GM18508 (cell line): ENCODE data around the gene ATN1.
"Not testable (repeated sequence)": the region's sequence is repeated elsewhere in the genome, so short reads cannot be mapped to it uniquely, and the experiment has no call there.

Source experiments
- ATAC-seq: cut with Tn5 transposase; IDR thresholded peaks from one replicate; pipeline ENCODE4 v1.9.1; 2021; ENCODE audit warnings: moderate number of reproducible peaks; ENCODE audit not compliant: insufficient read depth, unreplicated experiment

The ATN1 gene

GRCh38 chr12:6904280-6905276 is 23.2 kb upstream of the ATN1 start, which contains the start of gene LRRC23:
Gene LRRC23 (plus strand): TSS chr12:6904822. CDS start chr12:6905634, 812 bp downstream.
- peak; percentile 74 for ATAC-seq

DNA sequence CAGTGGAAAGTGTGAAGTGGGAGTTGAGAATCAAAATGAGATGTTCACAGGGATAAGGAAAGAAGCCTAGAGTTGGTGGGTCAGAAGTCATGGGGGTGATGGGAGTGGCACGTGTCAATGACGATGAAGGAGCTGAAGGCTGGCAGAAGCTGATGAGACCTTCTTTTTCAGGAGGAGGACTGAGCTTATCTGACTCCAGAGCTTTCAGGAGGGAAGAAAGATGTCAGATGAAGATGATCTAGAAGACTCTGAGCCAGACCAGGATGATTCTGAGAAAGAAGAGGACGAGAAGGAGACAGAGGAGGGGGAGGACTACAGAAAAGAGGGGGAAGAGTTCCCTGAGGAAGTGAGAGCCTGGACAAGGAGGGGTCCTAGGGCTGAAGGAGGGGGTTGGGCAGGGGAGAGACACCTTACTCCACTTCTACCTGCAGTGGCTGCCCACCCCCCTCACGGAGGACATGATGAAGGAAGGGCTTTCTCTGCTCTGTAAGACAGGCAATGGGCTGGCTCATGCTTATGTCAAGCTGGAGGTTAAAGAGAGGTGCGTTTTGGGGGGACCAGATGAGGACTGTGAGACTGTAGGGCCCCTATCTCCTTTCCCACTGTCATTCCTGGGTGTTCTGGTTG is 22.2 kb upstream of the ATN1 start:
- ATAC-seq, result no peak

- ATAC-seq, result not testable (repeated sequence)
Measured at GRCh38 chr12:6908141-6908540, 19.6 kb upstream of the ATN1 start.

DNA sequence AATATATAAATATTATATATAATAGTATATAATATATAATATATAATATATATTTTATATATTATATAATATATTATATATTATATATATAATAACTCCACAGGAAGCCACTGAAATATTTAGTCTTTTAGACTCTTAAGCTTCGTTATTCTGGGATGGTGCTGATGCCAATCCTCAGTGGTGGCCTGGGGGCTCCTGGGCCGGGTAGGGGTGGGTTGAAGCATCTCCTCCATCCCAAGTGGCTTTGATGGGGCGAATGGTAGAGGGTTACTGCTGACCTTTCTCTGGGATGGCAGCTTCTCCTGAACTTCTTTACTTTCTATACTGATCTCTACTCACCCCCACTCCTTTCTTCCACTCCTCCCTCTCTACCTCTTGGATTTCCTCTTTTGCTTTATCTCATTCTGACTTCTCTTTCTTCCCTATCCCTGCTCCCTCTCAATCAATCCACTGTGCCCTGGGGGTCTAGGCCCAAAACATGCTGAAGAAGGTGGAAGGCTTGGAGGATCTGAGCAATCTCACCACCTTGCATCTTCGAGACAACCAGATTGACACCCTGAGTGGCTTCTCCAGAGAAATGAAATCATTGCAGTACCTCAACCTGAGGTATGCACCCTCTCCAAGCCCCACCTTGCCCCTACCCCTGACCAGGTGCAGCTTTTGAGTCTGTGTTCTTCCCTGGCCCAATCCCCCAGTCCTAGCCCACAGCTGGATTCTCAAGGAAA is 18.2 kb upstream of the ATN1 start:
- no peak for ATAC-seq

DNA sequence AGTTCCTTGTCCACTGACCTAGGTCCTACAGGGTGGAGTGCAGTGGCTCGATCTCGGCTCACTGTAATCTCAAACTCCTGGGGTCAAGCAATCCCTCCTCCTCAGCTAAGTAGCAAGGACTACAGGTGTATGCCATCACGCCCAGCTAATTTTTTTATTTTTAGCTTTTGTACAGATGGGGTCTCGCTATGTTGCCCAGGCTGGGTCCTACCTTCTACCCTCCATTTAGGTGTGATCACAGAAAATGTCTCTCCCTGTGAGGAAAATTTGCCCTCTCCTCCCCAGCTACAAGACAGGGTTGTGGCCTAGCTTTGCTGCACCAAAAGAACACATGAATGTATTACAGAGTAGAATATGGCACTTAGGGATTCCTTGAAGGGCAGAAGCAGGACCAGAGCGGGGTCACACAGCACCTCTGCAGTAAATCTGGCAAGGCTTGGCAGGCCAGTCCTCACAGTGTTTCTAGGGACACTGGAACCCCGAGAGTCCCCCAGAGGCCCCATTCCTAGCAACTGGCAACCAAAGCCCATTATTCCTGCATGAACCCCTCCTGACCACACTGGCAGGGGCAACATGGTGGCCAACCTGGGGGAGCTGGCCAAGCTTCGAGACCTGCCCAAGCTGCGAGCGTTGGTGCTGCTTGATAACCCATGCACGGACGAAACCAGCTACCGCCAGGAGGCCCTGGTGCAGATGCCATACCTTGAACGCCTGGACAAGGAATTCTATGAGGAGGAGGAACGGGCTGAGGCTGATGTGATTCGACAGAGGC is 15.4 kb upstream of the ATN1 start:
- ATAC-seq, result no peak

- no peak for ATAC-seq
Measured at GRCh38 chr12:6914246-6914946, 13.4 kb upstream of the ATN1 start, which contains the start of gene ENO2. Gene ENO2 (plus strand): TSS chr12:6914580. CDS start chr12:6915833, 1,253 bp downstream.

GRCh38 chr12:6914947-6915788 is 12.6 kb upstream of the ATN1 start:
- ATAC-seq, result no peak

GRCh38 chr12:6915789-6916285 is 11.9 kb upstream of the ATN1 start:
- no peak for ATAC-seq

DNA sequence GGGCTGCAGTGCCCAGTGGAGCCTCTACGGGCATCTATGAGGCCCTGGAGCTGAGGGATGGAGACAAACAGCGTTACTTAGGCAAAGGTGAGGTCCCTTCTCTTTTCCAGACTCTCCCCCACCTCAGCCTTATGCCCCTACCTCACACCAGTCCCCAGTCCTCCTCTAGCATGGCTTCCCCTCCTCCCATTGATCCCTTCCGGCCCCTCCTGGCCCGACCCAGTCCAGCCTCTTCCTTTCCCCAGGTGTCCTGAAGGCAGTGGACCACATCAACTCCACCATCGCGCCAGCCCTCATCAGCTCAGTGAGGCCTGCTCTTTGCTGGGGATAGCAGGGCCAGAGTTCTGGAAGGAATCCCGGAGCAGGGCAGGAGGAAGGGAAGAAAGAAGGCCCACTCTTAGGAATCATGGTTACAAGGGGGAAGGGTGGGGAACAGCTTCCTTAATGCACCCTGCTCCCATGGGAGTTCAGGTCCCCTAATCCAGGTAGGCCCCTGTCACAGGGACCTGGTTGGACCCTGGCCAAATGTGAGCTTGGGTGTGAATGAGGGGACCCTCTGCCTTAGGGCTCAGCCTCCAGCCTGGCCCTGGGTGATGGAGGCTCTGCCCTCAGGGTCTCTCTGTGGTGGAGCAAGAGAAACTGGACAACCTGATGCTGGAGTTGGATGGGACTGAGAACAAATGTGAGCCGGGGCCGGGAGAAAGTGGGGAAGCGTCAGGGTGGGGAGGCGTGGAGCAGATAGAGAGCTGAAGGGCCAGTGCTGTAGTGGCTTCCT is 11.1 kb upstream of the ATN1 start:
- no peak for ATAC-seq

DNA sequence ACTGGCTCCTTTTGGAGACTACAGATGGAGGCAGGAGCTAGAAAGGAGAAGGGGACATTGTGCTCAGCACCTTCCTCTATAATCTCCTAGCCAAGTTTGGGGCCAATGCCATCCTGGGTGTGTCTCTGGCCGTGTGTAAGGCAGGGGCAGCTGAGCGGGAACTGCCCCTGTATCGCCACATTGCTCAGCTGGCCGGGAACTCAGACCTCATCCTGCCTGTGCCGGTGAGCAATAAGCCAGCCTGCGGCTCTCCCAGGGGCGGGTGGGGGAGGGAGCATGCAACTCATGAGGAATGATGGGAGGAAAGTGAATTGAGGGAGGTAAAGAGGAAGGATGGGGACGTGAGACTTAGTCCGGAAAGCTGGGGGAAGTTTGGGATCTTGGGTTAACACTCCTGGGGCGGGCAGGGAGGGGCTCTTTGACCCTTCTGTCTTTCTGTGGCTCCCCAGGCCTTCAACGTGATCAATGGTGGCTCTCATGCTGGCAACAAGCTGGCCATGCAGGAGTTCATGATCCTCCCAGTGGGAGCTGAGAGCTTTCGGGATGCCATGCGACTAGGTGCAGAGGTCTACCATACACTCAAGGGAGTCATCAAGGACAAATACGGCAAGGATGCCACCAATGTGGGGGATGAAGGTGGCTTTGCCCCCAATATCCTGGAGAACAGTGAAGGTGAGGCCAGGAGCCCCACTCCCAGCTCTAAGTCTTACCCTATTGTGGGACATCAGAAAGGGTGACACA is 10.1 kb upstream of the ATN1 start:
- no peak for ATAC-seq

- ATAC-seq, result no peak
Measured at GRCh38 chr12:6919588-6919987, 8.2 kb upstream of the ATN1 start.

GRCh38 chr12:6921539-6921938 is 6.2 kb upstream of the ATN1 start:
- no peak for ATAC-seq

- no peak for ATAC-seq
Measured at GRCh38 chr12:6921996-6922946, 5.5 kb upstream of the ATN1 start.

GRCh38 chr12:6923003-6923732 is 4.6 kb upstream of the ATN1 start:
- no peak for ATAC-seq

DNA sequence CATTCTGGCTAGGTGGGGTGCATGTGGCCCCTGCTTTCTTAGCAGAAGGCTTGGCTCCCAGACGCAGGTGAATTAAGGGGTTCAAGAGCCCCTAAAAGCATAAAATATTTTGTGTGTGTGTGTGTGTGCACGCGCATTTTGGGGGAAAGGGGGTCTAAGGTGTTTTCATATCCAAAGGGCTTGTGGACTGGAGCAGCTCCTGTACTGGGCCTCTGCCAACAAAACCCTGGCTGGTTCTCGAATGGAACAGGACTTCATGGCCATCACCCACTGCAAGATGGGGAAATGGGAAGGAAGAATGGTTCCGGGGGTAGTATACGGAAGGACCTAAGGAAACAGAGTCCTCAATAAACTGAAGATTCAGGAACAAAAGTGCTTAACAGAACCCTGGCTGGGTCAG is 3.9 kb upstream of the ATN1 start:
- ATAC-seq, result no peak
